HG03432 (cell line): Measurements from ENCODE around the gene HTRA1.

Experiments used
- ATAC-seq: cut with Tn5 transposase; IDR thresholded peaks from one replicate; pipeline ENCODE4 v1.9.1; 2021; ENCODE audit warnings: mild to moderate bottlenecking, moderate library complexity; ENCODE audit not compliant: unreplicated experiment

HTRA1 gene

DNA sequence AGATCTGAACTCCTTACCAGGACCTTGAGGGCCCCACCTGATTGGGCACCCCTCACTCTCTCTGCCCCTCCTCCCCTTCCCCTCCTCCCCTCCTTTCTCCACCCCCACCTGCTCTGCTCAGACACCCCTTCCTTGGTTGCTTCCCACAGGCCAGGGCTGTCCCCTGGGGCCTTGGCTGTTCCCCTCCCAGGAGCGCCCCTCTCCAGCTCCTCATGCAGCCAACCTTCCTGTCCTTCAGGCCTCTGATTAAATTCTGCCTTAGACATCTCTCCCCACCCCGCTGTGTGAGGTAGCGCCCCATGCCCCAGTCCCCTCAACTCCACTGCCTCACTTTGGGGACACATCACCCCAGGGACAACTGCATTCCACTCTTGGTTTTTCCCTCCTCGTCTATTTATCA, 32.4 kb downstream of the HTRA1 start:
- no peak for ATAC-seq

DNA sequence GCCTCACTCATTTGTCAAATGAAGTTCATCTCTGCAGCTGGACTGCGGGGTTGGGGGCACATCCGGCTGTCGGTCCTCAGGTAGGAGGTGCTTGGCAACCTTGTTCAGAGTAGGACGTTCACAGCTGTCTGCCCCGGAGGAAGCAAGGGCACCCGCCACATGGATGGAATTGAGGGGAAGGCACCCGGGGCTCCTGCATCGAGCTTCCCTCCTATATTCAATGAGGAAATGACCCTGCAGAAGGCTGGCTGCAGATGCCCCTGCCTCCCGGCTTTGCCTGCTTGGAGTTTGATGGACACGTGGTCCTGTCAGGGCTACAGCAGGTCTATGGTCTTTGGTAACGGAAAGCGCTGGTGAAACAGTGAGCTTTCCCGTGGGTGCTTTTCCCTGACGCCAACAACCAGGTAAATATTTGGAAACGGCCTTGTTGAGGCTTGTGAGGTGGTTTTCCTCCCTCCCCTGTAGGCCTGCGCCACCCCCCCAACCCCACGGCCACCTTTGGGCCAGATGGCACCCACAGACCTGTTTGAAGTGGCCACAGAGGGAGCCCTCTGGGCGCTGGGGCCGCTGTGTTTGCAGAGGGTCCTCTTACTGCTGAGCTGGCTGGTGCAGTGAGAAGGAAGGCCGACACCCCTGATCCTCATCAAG, 32.9 kb downstream of the HTRA1 start:
- no peak for ATAC-seq

- ATAC-seq = no peak
These were observed 33.5 kb downstream of the HTRA1 start for GRCh38 chr10:122494833-122495232.

GRCh38 chr10:122495406-122496340, 34.3 kb downstream of the HTRA1 start:
- no peak for ATAC-seq

DNA sequence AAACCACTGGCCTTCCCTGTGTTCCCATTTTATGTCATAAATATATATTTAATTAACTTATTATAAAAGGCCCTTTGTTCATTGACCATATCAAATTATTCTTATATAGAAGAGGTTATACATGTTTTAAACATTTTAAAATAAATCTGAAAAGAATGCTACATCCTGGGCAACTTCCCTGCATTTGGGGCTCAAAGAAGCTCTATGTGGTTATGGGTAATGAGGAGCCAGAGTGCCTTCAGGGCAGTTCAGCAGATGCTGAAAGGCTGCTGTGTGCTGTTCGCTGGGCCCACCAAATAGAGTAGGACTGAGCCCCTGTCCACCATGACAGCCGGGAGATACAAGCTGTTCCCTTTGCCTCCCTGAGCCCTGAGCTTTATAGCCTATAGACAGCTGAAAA, 35.9 kb downstream of the HTRA1 start:
- no peak for ATAC-seq

DNA sequence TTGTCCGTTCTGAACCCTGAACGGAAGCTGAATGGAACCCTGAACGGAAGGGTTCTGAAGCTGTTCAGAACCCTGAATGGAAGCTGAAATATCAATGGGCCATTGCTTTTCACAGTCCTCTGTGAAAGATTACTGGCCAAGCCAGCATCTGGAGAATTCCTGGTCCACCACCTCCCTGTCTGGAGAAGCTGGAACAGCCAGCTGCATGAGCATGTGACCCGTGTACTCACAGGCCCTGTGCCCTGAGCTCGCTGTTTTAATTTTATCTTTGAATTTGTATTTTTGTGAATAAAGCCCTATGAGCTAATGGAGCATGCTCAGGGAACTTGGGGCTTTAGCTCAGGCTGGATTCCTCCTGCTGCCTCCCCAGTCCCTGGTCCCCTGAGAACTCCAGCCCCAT, 37.2 kb downstream of the HTRA1 start:
- no peak for ATAC-seq

DNA sequence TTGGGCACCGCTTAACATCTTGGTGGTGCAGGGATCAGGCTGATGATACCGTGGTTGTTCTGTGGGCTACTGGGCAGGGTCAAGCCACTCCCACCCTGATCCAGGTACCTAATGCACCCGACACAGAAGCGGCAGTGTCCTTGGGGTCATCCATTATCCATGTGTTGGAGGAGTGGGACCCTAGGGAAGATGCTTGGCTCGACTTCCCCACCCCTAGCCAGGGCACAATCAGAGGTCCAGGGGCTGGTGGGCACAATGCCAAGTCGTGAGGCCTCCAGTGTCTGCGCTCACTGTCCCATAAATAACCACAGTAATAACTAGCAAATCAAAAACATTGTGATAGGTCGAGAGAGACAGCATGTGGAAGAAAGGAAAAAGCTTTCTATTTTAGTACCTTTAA, 37.7 kb downstream of the HTRA1 start:
- ATAC-seq = no peak

DNA sequence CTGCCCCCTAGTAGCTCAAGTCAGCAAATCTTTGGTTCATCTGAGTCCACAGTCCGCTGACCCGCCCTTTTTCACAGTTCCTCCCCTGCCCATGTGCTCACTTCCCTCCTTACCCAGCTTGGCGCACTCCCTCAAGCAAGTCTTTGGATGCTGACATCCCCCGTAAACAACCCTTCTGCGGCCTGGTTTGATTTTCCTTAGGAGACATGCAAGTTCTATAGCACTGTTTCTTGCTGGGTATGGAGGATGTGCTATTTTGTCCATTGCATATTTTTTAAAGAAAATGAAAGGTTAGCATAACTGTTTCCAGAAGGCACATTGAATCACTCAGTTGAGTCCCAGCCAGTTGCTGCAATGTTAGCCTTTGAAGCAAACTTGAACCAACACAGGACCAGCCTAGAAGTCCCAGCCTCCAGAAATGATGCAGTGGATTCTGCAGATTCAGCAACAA, 38.2 kb downstream of the HTRA1 start:
- no peak for ATAC-seq

GRCh38 chr10:122500194-122500593, 38.8 kb downstream of the HTRA1 start:
- no peak for ATAC-seq

DNA sequence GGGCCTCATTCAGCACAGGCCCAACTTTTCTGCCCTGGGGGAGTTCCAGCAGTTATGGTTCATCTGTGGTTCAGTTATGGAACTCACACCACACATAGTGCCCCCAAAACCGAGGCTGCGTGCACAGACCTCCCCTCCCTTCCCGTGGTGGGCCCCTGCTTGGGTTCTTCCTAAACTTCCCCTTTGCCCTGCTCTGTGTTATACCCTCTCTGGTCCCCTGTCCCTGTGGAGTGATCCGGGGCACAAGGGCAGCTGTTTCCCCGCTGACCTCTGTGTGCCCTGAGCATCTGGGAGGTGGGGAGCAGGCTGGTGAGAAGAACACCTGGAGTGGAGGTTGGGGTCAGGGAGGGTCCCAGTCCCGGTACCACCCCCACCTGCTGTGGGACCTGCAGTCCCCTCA, 39.4 kb downstream of the HTRA1 start:
- ATAC-seq = no peak

- ATAC-seq = no peak
These were observed 41.7 kb downstream of the HTRA1 start for GRCh38 chr10:122503012-122503411.

DNA sequence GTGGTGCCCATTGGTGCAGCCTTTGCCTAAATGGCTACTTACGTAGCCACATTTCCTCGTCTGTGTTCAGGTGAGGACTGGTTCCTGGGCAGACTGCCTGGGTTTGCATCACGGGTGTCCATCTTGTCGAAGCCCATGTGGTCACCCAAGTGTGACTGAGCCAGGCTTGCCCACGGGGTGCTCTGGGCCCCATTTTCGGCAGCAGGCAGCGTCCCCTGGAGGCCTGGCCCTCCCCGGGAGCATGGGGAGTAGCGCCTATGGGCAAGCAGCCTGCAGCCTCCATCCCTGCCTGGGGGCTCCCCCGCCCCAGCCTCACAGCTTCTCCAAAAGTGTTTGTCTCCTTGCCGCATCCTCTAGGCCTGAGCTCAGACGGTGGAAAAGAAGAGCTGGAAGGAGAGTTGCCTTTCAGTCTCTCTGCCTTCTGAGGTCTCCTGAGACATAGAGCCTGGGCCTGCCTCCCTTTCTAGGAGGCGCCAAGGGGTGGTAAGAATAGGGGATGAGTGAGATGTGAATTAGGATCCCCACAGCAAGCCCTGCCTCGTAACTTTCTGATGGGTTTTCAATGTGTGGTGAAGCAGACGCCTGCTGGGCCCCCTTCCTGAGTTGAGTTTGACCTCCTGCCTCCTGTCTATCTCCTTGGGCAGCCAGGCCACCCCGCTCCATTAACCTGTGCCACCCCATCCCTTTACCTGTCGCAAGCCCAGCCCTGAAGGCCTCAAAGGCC, 42.7 kb downstream of the HTRA1 start:
- ATAC-seq = no peak

DNA sequence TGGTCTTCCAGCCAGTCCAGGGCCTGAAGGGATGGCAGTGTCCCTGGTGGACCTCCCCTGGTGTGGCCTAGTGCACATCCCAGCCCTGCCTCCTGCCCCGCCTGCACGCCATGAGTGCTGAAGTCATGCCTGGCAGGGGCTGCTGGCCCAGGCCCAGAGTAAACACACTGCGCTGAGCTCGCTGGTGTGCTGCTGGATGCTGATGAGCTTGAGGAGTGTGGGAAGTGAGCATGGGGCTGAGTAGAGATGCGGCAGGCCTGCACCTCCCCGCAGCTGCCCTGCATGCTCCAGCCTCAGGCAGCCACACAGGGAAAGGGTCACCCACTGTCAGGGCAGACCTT, 43.2 kb downstream of the HTRA1 start:
- ATAC-seq = no peak

DNA sequence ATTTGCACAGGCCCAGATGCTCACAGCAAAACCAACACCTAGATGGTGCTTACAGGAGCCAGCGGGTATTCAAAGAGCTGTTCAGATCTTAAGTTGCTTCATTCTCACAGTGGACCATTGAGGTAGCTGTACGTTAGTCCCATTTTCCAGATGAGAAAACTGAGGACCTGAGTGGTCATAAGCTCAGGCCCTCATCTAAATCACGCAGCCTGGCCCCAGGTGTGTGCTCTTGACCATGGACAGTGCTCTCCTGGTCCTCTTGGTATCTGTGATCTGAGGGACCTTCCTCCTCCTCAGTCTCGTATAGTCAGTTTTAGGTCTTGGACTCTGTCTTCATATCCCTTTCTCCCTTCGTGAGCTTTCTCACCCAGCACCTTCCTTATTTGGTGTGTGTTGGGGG, 43.7 kb downstream of the HTRA1 start:
- ATAC-seq = no peak

DNA sequence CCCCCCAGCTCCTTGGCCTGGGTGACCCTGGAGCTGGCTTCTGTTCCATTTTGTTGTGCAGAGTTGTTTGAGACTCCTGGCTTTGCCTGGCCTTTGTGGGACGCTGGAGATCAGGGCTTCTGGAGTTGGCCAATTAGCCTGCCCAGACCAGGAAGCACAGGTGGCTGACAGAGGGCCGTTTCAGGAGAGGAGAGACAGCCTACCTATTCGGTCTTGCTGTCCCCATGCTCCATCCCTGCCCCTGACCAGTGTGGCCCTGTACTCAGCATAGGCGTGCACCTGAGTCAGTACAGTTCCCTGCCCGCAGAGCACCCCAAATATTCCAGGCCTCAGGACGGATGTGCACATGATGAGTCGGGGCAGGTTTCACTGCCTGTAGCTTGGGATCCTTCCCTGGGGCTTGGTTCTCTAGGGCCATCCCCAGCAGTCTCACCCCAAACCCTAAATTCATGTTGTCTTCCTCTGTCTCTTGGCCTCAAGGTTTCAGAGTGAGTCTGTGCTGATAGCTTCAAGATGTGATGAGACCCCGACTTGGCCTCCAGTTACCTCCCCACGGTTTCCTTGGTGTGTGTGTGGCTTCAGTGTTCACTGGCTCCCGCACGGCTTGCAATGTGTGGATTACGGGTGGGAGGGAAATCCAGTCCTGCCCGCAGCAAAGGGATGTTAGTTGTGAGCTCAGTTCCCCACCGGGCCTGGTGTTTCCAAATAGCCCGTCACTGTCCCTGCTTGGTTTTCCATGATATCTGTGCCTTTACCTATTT, 44.7 kb downstream of the HTRA1 start:
- ATAC-seq = no peak

DNA sequence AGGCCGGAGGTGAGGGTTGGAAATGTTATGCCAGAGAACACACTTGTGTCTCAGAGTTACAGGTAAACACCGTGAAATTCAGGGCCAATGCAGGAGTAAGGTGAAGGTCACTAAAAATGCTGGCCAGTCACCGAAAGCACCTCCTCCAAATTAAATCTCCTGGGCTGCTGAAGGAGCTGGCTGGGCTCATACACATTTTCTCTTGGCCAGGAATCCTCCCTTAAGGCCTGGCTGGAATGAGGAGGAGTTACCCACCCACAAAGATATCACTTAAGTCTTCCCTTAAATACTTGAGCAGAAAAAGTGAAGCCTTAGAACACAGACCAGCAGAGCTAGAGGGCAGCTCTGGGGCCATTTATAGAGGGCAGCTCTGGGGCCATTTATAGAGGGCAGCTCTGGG, 46.3 kb downstream of the HTRA1 start:
- no peak for ATAC-seq

- no peak for ATAC-seq
These were observed 46.7 kb downstream of the HTRA1 start for GRCh38 chr10:122508021-122508420.

DNA sequence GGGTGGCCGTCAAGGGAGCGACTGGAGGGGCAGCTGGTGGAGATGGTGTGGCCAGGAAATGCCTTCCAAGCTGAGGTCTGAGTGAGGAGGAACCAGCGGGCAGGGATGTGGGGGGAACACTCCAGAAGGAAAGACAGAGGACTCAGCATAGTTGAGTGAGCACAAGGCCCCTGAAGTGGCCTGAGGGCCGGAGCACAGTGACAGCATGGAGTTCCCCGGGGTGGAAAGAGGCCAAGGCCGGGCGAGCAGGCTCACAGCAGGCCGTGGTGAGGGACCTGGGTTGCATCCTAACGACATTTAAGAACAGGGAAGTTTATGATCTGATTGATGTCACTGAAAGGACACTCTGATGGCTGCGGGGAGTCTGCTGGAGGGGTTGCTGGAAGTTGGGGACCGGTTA, 48.0 kb downstream of the HTRA1 start:
- ATAC-seq = no peak

DNA sequence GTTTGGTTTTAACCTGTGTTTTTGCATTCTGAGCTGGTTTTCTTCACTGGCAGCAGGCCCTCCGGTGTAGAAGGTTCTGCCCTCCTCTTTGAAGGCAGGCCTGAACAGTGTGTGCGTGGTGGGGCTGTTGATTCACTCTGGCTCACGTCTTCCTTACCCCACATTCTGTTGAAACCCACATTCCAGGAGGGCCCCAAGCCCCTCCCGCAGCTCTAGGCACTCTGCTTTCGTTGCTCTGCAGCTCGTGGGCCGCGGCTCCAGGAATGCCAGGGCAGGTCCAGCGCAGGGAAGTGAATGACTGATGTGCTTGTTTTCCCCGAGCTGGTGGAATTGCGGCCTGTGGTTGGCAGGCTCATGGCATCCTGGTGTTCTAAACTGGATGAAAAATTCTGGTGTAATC, 49.0 kb downstream of the HTRA1 start:
- no peak for ATAC-seq

DNA sequence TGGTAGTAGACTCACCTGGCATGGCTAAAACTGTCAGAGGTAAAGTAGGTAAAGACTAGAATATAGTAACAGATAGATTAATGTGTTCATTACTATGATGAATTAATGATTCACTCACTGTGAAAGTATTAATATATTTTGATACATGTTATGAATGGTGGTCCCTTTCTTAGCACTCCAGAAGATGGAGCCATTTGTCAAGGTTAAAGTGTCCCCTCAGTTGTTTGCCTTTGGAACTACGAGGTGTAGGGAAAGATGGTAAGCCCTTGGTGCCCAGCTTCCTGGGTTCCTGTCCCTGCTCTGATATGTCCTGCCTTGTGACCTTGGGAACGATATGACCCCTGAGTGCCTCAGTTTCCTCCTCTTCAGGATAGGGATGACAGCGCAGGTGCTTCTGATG, 49.4 kb downstream of the HTRA1 start:
- no peak for ATAC-seq

GRCh38 chr10:122513053-122513452, 51.7 kb downstream of the HTRA1 start:
- no peak for ATAC-seq
